Omental fat pad (tissue), 4 donors: ENCODE results near the gene CAMK1D. TPM values are rescaled to one million over a fixed set of nuclear protein-coding genes. Genes with fewer than 3 reads are reported as not detected.

Experiments
- ATAC-seq: fragments of 150-250 bp; one replicate; pipeline ENCODE4 v1.9.1; 2016; ENCODE audit warnings: mild to moderate bottlenecking, moderate library complexity; ENCODE audit not compliant: low FRiP score
- DNase-seq: peaks from one replicate; pipeline ENCODE4 v3.0.0-alpha.2; 2019; ENCODE audit warnings: low spot score
- total RNA-seq, 4 donors: library from RNA; depleted of rRNA; stranded (reverse); fragments of >200 nt; gene quantifications; one replicate each; pipeline ENCODE4 v1.1.0, GENCODE V29; 2016
- TF ChIP-seq, protein P1 (sequence below), 3 donors: fragments of 450-650 bp; IDR thresholded peaks; one replicate each; pipeline ENCODE4 v1.5.1; 2016 to 2017; ENCODE audit warnings: antibody characterized with exemption in 3 of 3, mild to moderate bottlenecking in 3 of 3, moderate library complexity in 2 of 3

Gene CAMK1D
- total RNA-seq, 4 donors from 2014 or later, result 6.0 to 15.8 (median 8.8) TPM

DNA sequence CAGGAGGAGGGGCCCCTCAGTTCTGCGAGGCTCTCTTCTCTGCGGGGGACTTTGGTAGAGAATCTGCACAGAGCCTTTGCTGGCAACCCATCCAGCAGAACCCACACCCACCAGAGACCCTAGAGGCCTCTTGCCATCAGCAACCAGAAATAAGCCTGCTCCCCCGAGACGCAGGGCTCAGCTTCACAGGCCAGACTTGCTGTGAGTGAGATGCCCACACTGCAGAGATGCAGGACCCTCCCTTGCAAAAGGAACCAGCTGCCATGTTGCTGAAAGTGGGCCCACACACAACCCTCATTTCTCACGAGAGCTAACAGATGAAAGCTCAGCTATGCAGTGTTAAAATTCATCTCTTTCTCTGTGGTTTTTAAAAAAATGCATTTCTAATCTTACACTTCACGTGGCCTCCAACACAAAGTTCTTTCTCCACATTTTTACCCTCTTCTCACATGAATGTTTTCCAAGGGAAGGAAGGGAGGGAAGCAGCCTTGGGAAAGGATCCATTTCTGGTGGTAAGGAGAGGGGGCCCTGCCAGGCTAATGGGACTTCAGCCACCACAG, 480.6 kb downstream of the CAMK1D start:
- TF ChIP-seq, protein P1, sequence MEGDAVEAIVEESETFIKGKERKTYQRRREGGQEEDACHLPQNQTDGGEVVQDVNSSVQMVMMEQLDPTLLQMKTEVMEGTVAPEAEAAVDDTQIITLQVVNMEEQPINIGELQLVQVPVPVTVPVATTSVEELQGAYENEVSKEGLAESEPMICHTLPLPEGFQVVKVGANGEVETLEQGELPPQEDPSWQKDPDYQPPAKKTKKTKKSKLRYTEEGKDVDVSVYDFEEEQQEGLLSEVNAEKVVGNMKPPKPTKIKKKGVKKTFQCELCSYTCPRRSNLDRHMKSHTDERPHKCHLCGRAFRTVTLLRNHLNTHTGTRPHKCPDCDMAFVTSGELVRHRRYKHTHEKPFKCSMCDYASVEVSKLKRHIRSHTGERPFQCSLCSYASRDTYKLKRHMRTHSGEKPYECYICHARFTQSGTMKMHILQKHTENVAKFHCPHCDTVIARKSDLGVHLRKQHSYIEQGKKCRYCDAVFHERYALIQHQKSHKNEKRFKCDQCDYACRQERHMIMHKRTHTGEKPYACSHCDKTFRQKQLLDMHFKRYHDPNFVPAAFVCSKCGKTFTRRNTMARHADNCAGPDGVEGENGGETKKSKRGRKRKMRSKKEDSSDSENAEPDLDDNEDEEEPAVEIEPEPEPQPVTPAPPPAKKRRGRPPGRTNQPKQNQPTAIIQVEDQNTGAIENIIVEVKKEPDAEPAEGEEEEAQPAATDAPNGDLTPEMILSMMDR (IDR thresholded peaks at IDR 0.05), result no peak
- DNase-seq (no peak), ATAC-seq (no peak)

DNA sequence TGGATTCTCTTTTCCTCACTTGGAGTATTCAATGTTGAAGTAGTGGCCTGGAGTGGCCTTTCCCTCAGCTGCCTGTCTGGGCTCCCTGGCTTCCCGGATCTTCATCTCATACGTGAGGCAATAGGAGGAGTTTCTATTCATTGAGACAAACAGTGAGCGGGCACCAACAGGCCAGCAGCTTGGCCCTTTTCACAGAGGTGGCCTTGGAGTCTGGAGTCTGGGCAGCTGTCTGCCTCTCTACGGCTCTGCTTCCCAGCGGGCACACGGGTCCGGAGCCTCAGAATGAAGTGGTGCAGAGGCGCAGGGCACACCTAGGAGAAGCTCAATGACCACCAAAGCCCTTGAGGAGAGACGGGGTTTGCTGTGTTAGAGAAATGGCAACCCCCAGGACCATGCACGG, 482.7 kb downstream of the CAMK1D start:
- ATAC-seq, result no peak
- TF ChIP-seq, protein P1 (IDR thresholded peaks at IDR 0.05), result no peak
- no peak for DNase-seq

DNA sequence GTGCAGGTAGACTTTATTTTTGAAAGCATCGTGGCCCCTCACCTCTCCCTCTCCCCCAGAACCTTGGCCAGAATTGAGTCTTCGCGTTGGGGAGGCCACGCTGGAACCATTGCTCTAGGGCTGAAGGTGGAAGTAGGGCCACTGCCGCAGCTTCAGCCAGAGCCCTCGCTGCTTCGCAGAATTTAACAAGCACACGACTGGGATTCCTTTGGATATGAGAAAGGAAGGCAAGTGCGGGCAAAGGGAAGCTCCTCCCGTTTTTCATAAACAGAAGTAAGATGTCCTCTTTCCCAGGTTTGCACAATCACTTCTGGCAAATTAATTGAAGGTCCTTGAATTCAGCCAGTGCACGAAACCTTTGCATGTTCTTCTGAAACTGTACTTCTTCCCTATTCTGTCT, 484.1 kb downstream of the CAMK1D start:
- DNase-seq, result no peak
- TF ChIP-seq, protein P1 (IDR thresholded peaks at IDR 0.05), result no peak
- ATAC-seq, result no peak

DNA sequence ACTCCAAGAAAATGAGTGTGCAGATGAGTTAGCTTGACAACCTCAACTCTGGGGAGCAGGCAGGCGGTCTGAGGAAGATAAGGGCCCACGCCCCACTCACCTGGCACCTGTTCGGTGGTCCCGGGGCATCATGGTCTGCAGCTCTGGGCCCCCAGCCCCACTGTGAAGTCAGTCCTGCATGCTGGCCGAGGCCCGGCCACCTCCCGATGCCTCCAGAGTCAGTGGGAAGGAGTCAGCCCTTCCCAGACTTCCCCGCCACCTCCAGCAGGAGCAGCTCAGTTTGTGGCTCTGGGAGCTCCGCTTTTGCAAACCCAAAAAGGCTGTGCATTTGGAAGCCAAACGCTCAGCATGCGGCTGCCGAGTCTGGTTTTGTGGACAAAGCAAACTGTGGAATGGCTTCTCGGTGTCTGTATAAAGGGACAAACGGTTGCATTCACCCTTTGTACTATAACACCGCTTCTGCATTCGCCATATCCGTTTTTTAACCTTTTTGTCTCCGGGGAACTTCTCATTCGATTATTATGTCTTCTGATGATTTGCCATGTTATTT, 484.8 kb downstream of the CAMK1D start:
- DNase-seq (no peak), ATAC-seq (no peak)
- TF ChIP-seq, protein P1 (IDR thresholded peaks at IDR 0.05), result no peak

DNA sequence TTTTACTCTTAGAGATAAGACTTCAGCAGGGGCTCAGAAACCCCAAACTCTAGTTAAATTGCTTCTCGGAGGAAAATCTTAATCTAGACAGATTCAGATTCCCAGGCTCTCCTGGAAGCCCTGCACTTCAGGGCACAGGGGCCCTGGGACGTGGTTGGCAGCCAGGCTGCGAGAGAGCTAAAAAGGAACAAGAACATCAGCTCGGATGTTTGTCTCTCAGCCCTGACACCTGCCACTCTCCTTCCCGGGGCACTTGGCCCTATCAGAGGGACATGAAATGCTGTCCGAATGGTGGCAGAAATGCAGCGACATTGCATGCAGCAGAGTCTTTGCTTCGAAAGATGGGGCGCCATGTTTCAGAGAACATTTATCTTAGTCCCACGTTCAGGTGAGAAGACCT, 485.4 kb downstream of the CAMK1D start:
- no peak for ATAC-seq
- no peak for DNase-seq
- TF ChIP-seq, protein P1 (IDR thresholded peaks at IDR 0.05), result no peak

DNA sequence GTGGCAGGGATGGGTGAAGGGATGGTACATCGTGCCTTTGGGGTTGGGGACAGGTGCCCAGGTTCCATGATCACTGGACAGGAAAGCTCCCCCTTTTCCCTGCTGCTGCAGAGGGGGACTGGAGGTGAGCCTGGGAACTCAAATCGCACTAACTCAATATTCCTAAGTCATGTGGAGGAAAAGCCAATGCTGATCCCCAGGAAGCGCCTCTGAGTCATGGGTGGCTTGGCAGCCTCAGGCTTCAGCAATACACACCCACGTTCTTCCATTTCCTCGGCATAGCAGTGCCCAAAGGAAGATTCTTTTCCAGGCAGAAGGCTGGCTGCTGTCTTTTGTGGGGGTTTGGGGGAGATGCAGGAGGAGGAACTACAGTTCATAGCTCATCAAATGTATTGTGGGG, 486.4 kb downstream of the CAMK1D start:
- DNase-seq, result no peak
- TF ChIP-seq, protein P1 (IDR thresholded peaks at IDR 0.05), result no peak
- peak; percentile 79 for ATAC-seq

DNA sequence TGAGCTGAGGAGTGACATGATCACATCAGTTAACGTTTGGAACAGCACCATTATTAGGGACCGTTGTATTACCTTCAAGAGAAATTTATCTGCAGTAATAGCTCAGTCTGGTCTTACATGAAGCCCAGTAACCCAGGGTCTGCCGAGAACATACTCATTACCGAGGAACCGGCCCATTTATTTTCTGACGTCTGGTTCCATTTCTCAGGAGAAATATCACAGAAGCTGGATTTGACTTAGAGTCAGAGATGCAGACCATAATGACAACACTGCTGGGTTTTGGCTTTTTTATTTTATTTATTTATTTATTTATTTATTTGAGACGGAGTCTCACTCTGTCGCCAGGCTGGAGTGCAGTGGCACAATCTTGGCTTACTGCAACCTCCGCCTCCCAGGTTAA, 489.0 kb downstream of the CAMK1D start:
- TF ChIP-seq, protein P1 (IDR thresholded peaks at IDR 0.05), result no peak
- ATAC-seq (no peak), DNase-seq (no peak)
